ENCODE results near the gene BLOC1S5.
A peak's percentile ranks its signal among the peaks of the same experiment; 100 is the strongest.

Gene BLOC1S5

GRCh38 chr6:8110117-8110721 lies 46.0 kb upstream of the BLOC1S5 start:
- TF ChIP-seq CSDC2 (CRISPR knock-in tag; IDR thresholded peaks at IDR 0.05) (no peak), ZFP3 (CRISPR knock-in tag; IDR thresholded peaks at IDR 0.05) (no peak), ESRRG (CRISPR knock-in tag; IDR thresholded peaks at IDR 0.05) (no peak), OSR1 (CRISPR knock-in tag; IDR thresholded peaks at IDR 0.05) (no peak), GLIS3 (CRISPR knock-in tag; IDR thresholded peaks at IDR 0.05) (no peak), POU6F1 (CRISPR knock-in tag; IDR thresholded peaks at IDR 0.05; ENCODE audit: borderline replicate concordance, low read depth) (no peak), PATZ1 (CRISPR knock-in tag; IDR thresholded peaks at IDR 0.05; ENCODE audit: borderline replicate concordance) (no peak), ZC3H10 (CRISPR knock-in tag; IDR thresholded peaks at IDR 0.05) (no peak)
- ATAC-seq = no peak

- TF ChIP-seq GLIS3 (CRISPR knock-in tag; IDR thresholded peaks at IDR 0.05) = no peak
- no peak for TF ChIP-seq SNAI2 (CRISPR knock-in tag; IDR thresholded peaks at IDR 0.05)
These were observed 44.8 kb upstream of the BLOC1S5 start for GRCh38 chr6:8108759-8109539.

GRCh38 chr6:8108031-8108660 lies 44.0 kb upstream of the BLOC1S5 start:
- peak; percentile 99 for ATAC-seq
- no peak for TF ChIP-seq ZNF8 (CRISPR knock-in tag; IDR thresholded peaks at IDR 0.05)
- TF ChIP-seq ZNF70 (CRISPR knock-in tag; IDR thresholded peaks at IDR 0.05) = peak; percentile 97
- TF ChIP-seq ZC3H10 (CRISPR knock-in tag; IDR thresholded peaks at IDR 0.05) = no peak

More at GRCh38 chr6:8108759-8109539, 44.8 kb upstream of the BLOC1S5 start:
- ATAC-seq = peak; percentile 40; the same call in 2 of the 3 replicates

- no peak for ATAC-seq
- TF ChIP-seq SNAI2 (CRISPR knock-in tag; IDR thresholded peaks at IDR 0.05) (no peak), CREB5 (CRISPR knock-in tag; IDR thresholded peaks at IDR 0.05; ENCODE audit: low read depth) (no peak)
These were observed 41.6 kb upstream of the BLOC1S5 start for GRCh38 chr6:8105791-8106190.

GRCh38 chr6:8103726-8104125 lies 39.5 kb upstream of the BLOC1S5 start:
- ATAC-seq = no peak
- TF ChIP-seq ZNF565 (CRISPR knock-in tag; conservative IDR thresholded peaks at IDR 0.05; ENCODE audit: low read depth) (no peak), BACH2 (CRISPR knock-in tag; IDR thresholded peaks at IDR 0.05; ENCODE audit: borderline replicate concordance) (no peak), TOX (CRISPR knock-in tag; IDR thresholded peaks at IDR 0.05; ENCODE audit: borderline replicate concordance) (no peak), CSRNP3 (CRISPR knock-in tag; IDR thresholded peaks at IDR 0.05) (no peak), ESRRG (CRISPR knock-in tag; IDR thresholded peaks at IDR 0.05) (no peak), ZFP3 (CRISPR knock-in tag; IDR thresholded peaks at IDR 0.05) (no peak), PATZ1 (CRISPR knock-in tag; IDR thresholded peaks at IDR 0.05; ENCODE audit: borderline replicate concordance) (no peak), POU6F1 (CRISPR knock-in tag; IDR thresholded peaks at IDR 0.05; ENCODE audit: borderline replicate concordance, low read depth) (no peak), TSHZ2 (CRISPR knock-in tag; IDR thresholded peaks at IDR 0.05) (no peak), CSDC2 (CRISPR knock-in tag; IDR thresholded peaks at IDR 0.05) (no peak), ZFP30 (CRISPR knock-in tag; IDR thresholded peaks at IDR 0.05) (no peak), OSR1 (CRISPR knock-in tag; IDR thresholded peaks at IDR 0.05) (no peak), RARB (CRISPR knock-in tag; IDR thresholded peaks at IDR 0.05) (no peak)

All from SK-N-SH treated with all-trans-retinoic acid at 6 μM for 48 hours (cell line).